IMR-90 (cell line): ENCODE data around the gene XIRP1. TPM values are rescaled to one million over a fixed set of nuclear protein-coding genes. Genes with fewer than 3 reads are reported as not detected.

Experiments
- ATAC-seq: fragments of 200-7000 bp; cut with Tn5 transposase; 2 replicates; pipeline ENCODE4 v1.9.1; 2020; ENCODE audit warnings: low read depth, mild to moderate bottlenecking, moderate library complexity
- BruUV-seq: library from RNA; stranded (reverse); fragments of 400-500 nt; replicated peaks from 2 replicates; lab custom pipeline; 2021; lab: Mats Ljungman, UMichigan
- CTCF ChIA-PET: fragments of 300-600 bp; formaldehyde crosslinking; extraction: SDS; loops from one replicate; lab custom pipeline; 2021; ENCODE audit warnings: antibody characterized with exemption; lab: Yijun Ruan, JAX
- POLR2A ChIA-PET: fragments of 300-600 bp; sonication (Branson Sonifier 250); formaldehyde crosslinking; loops from one replicate; lab custom pipeline; 2022; ENCODE audit warnings: antibody characterized with exemption; ENCODE audit not compliant: unreplicated experiment; lab: Charles Lee
- DNase-seq: peaks from one replicate; pipeline ENCODE4 v3.0.0; 2013
- H2AFZ ChIP-seq: replicated peaks from 2 replicates; pipeline ENCODE3; 2013; ENCODE audit warnings: low read length, mild to moderate bottlenecking; ENCODE audit not compliant: poor library complexity
- H2AK5ac ChIP-seq: 2 replicates; pipeline ENCODE4 v1.6.1; 2013; ENCODE audit warnings: low read depth, low read length, inconsistent platforms
- H2AK9ac ChIP-seq: replicated peaks from 2 replicates; pipeline ENCODE3; 2013; ENCODE audit warnings: mild to moderate bottlenecking, low read depth, low read length, moderate library complexity; ENCODE audit not compliant: poor library complexity
- H2BK120ac ChIP-seq: 2 replicates; pipeline ENCODE4 v1.6.1; 2013; ENCODE audit warnings: low read depth, low read length, inconsistent platforms
- H2BK15ac ChIP-seq: 3 replicates; pipeline ENCODE4 v1.6.1; 2013; ENCODE audit warnings: low read depth, low read length, inconsistent platforms
- H2BK20ac ChIP-seq: 2 replicates; pipeline ENCODE4 v1.6.1; 2013; ENCODE audit warnings: low read depth, mild to moderate bottlenecking, inconsistent platforms, low read length, moderate library complexity
- H2BK5ac ChIP-seq: 2 replicates; pipeline ENCODE4 v1.6.1; 2013; ENCODE audit warnings: mild to moderate bottlenecking, low read depth, low read length, inconsistent platforms; ENCODE audit not compliant: poor library complexity, severe bottlenecking
- H3K14ac ChIP-seq: replicated peaks from 2 replicates; pipeline ENCODE4 v1.6.1; 2013; ENCODE audit warnings: low read depth, low read length, inconsistent platforms
- H3K18ac ChIP-seq: 2 replicates; pipeline ENCODE4 v1.6.1; 2013; ENCODE audit warnings: low read depth, low read length, control low read depth
- H3K23ac ChIP-seq: 2 replicates; pipeline ENCODE4 v1.6.1; 2013; ENCODE audit warnings: low read depth, low read length, inconsistent platforms
- H3K27ac ChIP-seq: 2 replicates; pipeline ENCODE4 v1.5.1; 2013; ENCODE audit warnings: mild to moderate bottlenecking, control low read depth, low read length; ENCODE audit not compliant: insufficient read depth
- H3K27me3 ChIP-seq: 2 replicates; pipeline ENCODE4 v1.6.1; 2013; ENCODE audit warnings: low read length; ENCODE audit not compliant: control insufficient read depth, insufficient read depth
- H3K36me3 ChIP-seq: 2 replicates; pipeline ENCODE4 v1.6.1; 2013; ENCODE audit warnings: low read length, mixed read lengths; ENCODE audit not compliant: control insufficient read depth, insufficient read depth
- H3K4ac ChIP-seq: 2 replicates; pipeline ENCODE4 v1.6.1; 2013; ENCODE audit warnings: low read depth, low read length, inconsistent platforms
- H3K4me1 ChIP-seq: 2 replicates; pipeline ENCODE4 v1.6.1; 2013; ENCODE audit warnings: low read length, mixed read lengths; ENCODE audit not compliant: control insufficient read depth, insufficient read depth
- H3K4me2 ChIP-seq: 2 replicates; pipeline ENCODE4 v1.6.1; 2013; ENCODE audit warnings: low read depth, mild to moderate bottlenecking, control low read depth, low read length, moderate library complexity
- H3K4me3 ChIP-seq: 2 replicates; pipeline ENCODE4 v1.5.1; 2013; ENCODE audit warnings: low read depth, mild to moderate bottlenecking, control low read depth, low read length, moderate library complexity; ENCODE audit not compliant: insufficient read depth
- H3K56ac ChIP-seq: 2 replicates; pipeline ENCODE4 v1.6.1; 2013; ENCODE audit warnings: low read length, inconsistent platforms; ENCODE audit not compliant: insufficient read depth; ENCODE audit errors: extremely low read depth
- H3K79me1 ChIP-seq, 2 experiments: 2 replicates each; pipeline ENCODE4 v1.6.1; 2013; ENCODE audit warnings: low read length in 2 of 2, inconsistent platforms in 1 of 2, low read depth in 1 of 2
- H3K9ac ChIP-seq: 2 replicates; pipeline ENCODE4 v1.6.1; 2013; ENCODE audit warnings: low read depth, low read length, control low read depth
- H3K9me1 ChIP-seq: 2 replicates; pipeline ENCODE4 v1.6.1; 2013; ENCODE audit warnings: low read length, inconsistent platforms; ENCODE audit not compliant: insufficient read depth
- H3K9me3 ChIP-seq: 2 replicates; pipeline ENCODE4 v1.6.1; 2013; ENCODE audit warnings: low read length; ENCODE audit not compliant: control insufficient read depth, insufficient read depth
- H4K20me1 ChIP-seq: 2 replicates; pipeline ENCODE4 v1.6.1; 2013; ENCODE audit warnings: low read length, inconsistent platforms; ENCODE audit not compliant: insufficient read depth
- H4K5ac ChIP-seq: 2 replicates; pipeline ENCODE4 v1.6.1; 2013; ENCODE audit warnings: mild to moderate bottlenecking, low read depth, low read length, control low read depth
- H4K8ac ChIP-seq, 2 experiments: 2 replicates each; pipeline ENCODE4 v1.6.1; 2013; ENCODE audit warnings: low read depth in 2 of 2, low read length in 2 of 2, control low read depth in 1 of 2, inconsistent platforms in 1 of 2
- H4K91ac ChIP-seq: 2 replicates; pipeline ENCODE4 v1.6.1; 2013; ENCODE audit warnings: low read depth, low read length, inconsistent platforms; ENCODE audit not compliant: insufficient read depth
- BHLHE40 ChIP-seq: fragments of 150-350 bp; IDR thresholded peaks from 2 replicates; pipeline ENCODE4 v1.6.1; 2016; ENCODE audit warnings: mild to moderate bottlenecking, low read depth, low read length
- CEBPB ChIP-seq: IDR thresholded peaks from 2 replicates; pipeline ENCODE4 v1.6.1; 2012; ENCODE audit warnings: low read depth, low read length, improper control_type of control experiment
- CHD1 ChIP-seq: IDR thresholded peaks from 2 replicates; pipeline ENCODE4 v1.6.1; 2012; ENCODE audit warnings: low read depth, low read length, improper control_type of control experiment
- CTCF ChIP-seq: conservative IDR thresholded peaks from 2 replicates; pipeline ENCODE4 v1.5.1; 2012; ENCODE audit warnings: mild to moderate bottlenecking, low read depth, low read length, improper control_type of control experiment
- ELK1 ChIP-seq: fragments of 150-350 bp; IDR thresholded peaks from 2 replicates; pipeline ENCODE4 v1.6.1; 2016; ENCODE audit warnings: low read depth, mild to moderate bottlenecking, low read length, moderate library complexity, borderline replicate concordance
- FOS ChIP-seq: fragments of 150-350 bp; IDR thresholded peaks from 2 replicates; pipeline ENCODE4 v1.6.1; 2016; ENCODE audit warnings: low read depth, low read length
- MAFK ChIP-seq: IDR thresholded peaks from 2 replicates; pipeline ENCODE4 v1.6.1; 2012; ENCODE audit warnings: low read depth, low read length, improper control_type of control experiment
- MAZ ChIP-seq: IDR thresholded peaks from 2 replicates; pipeline ENCODE4 v1.6.1; 2012; ENCODE audit warnings: low read depth, mild to moderate bottlenecking, low read length, improper control_type of control experiment, moderate library complexity, borderline replicate concordance
- MXI1 ChIP-seq: IDR thresholded peaks from 2 replicates; pipeline ENCODE4 v1.6.1; 2012; ENCODE audit warnings: low read depth, mild to moderate bottlenecking, low read length, moderate library complexity, borderline replicate concordance
- NFE2L2 ChIP-seq: fragments of 150-350 bp; IDR thresholded peaks from 2 replicates; pipeline ENCODE4 v1.6.1; 2016; ENCODE audit warnings: low read depth, mild to moderate bottlenecking, low read length
- POLR2A ChIP-seq: IDR thresholded peaks from 2 replicates; pipeline ENCODE4 v1.6.1; 2012; ENCODE audit warnings: mild to moderate bottlenecking, low read depth, low read length
- RAD21 ChIP-seq: IDR thresholded peaks from 2 replicates; pipeline ENCODE4 v1.6.1; 2012; ENCODE audit warnings: low read length, improper control_type of control experiment
- RCOR1 ChIP-seq: IDR thresholded peaks from 2 replicates; pipeline ENCODE4 v1.6.1; 2012; ENCODE audit warnings: mild to moderate bottlenecking, low read length, improper control_type of control experiment; ENCODE audit not compliant: insufficient replicate concordance
- RFX5 ChIP-seq: IDR thresholded peaks from 2 replicates; pipeline ENCODE4 v1.8.0; 2012; ENCODE audit warnings: low read depth, mild to moderate bottlenecking, low read length, moderate library complexity
- SMC3 ChIP-seq: fragments of 150-350 bp; IDR thresholded peaks from 2 replicates; pipeline ENCODE4 v1.6.1; 2016; ENCODE audit warnings: low read depth, mild to moderate bottlenecking, antibody characterized with exemption, low read length, moderate library complexity
- USF2 ChIP-seq: fragments of 150-350 bp; IDR thresholded peaks from 2 replicates; pipeline ENCODE4 v1.6.1; 2017; ENCODE audit warnings: mild to moderate bottlenecking, antibody characterized with exemption, low read length, low read depth
- WGBS, 2 experiments: methylation state at CpG; one replicate each; pipeline versions ENCODE4 v1.1.5 to v1.1.7; 2013; ENCODE audit warnings: missing lambda C conversion rate in 2 of 2; ENCODE audit not compliant: insufficient read length in 1 of 2; ENCODE audit errors: extremely low coverage in 2 of 2; 5-methylcytosine and 5-hydroxymethylcytosine counted together
- dilution Hi-C: fragments of 300-500 bp; cut with HindIII; formaldehyde crosslinking; loops from one replicate; pipeline ENCODE4 v1.14.3; 2018; ENCODE audit warnings: low sequenced_read_pairs; ENCODE audit not compliant: unreplicated experiment
- in situ Hi-C: fragments of 300-500 bp; cut with MboI; formaldehyde crosslinking; loops from 3 replicates; pipeline ENCODE4 v1.14.3; 2019; ENCODE audit warnings: low sequenced_read_pairs, inconsistent platforms, mixed read lengths
- intact Hi-C: fragments of 100-400 bp; cut with micrococcal nuclease; formaldehyde crosslinking; loops from 2 replicates; pipeline ENCODE4 v1.10.0; 2022
- polyA plus RNA-seq, 3 experiments: library from polyadenylated mRNA; depleted of rRNA; stranded (reverse); fragments of >200 nt; gene quantifications; 2 replicates each; pipeline ENCODE4 v1.2.3, GENCODE V29; 2012; ENCODE audit warnings: low replicate concordance in 1 of 3
- total RNA-seq: library from RNA; depleted of rRNA; stranded (reverse); fragments of >200 nt; gene quantifications from 2 replicates; pipeline ENCODE4 v1.2.3, GENCODE V29; 2012

Gene XIRP1
- total and polyA plus RNA-seq, 2 of the 4 experiments (the other 2 are of a cell fraction) = under 0.01 to 0.07 TPM

- no peak overlapping the region for H3K4me3 ChIP-seq
- dilution Hi-C loops (no loop called here), in situ Hi-C loops (no loop called here), intact Hi-C loops (no loop called here)
- no peak overlapping the region for H2BK5ac ChIP-seq
- TF ChIP-seq RFX5 (no peak), SMC3 (no peak), MAZ (no peak), USF2 (no peak), CTCF (no peak), BHLHE40 (no peak), MAFK (no peak), ELK1 (no peak), MXI1 (no peak), RAD21 (no peak), NFE2L2 (no peak), CEBPB (no peak), FOS (no peak), RCOR1 (no peak), CHD1 (no peak), POLR2A (no peak)
- H2AK9ac ChIP-seq = no peak overlapping the region
- no TSS peak for BruUV-seq
- H3K9me3 ChIP-seq = peaks cover 2% of the 10 kb centered on the region; the same call in 1 of the 2 replicates
- peaks cover 6% of the 10 kb centered on the region for H3K27me3 ChIP-seq
- ChIA-PET POLR2A (no interaction called here), CTCF (no interaction called here)
- H3K23ac ChIP-seq = no peak overlapping the region
- H3K4ac ChIP-seq = no peak overlapping the region
- no peaks in the 10 kb centered on the region; the same call in 1 of the 2 replicates for H3K9me1 ChIP-seq
- ATAC-seq (no peak), DNase-seq (no peak)
- no peak overlapping the region for H3K56ac ChIP-seq
- no peak overlapping the region for H3K18ac ChIP-seq
- H4K20me1 ChIP-seq = no peaks in the 10 kb centered on the region; the same call in 1 of the 2 replicates
- H3K9ac ChIP-seq = no peak overlapping the region
- no peak overlapping the region for H3K14ac ChIP-seq
- H2BK20ac ChIP-seq = no peak overlapping the region
- no peak overlapping the region for H4K91ac ChIP-seq
- no peak overlapping the region for H2BK15ac ChIP-seq
- H2BK120ac ChIP-seq = no peak overlapping the region
- no CpG with 5 or more reads among the region's 5 CpGs for WGBS, 2 experiments
- H3K27ac ChIP-seq = no peak overlapping the region
- no peak overlapping the region for H4K5ac ChIP-seq
- no peak overlapping the region for H4K8ac ChIP-seq
- no peak overlapping the region for H2AFZ ChIP-seq
- no peaks in the 10 kb centered on the region for H3K79me1 ChIP-seq
- no peak overlapping the region for H3K4me2 ChIP-seq
- H2AK5ac ChIP-seq = no peak overlapping the region
- H3K4me1 ChIP-seq = peaks cover 5% of the 10 kb centered on the region; the same call in 1 of the 2 replicates
- no peaks in the 10 kb centered on the region for H3K36me3 ChIP-seq
Measured at GRCh38 chr3:39158148-39158715, 34.2 kb downstream of the XIRP1 start.
